Dendritic cell treated with granulocyte-macrophage colony-stimulating factor and Interleukin-4, amounts not matched to agents 40 ng/mL and 50 ng/mL, for 4 days (primary cell): ENCODE results near the gene GNG4.
"Not testable (repeated sequence)": the region's sequence is repeated elsewhere in the genome, so short reads cannot be mapped to it uniquely, and the experiment has no call there.

Experiments used
- H3K27ac Mint-ChIP-seq: one replicate; pipeline ENCODE4 v1.8.0; 2022; ENCODE audit warnings: mild to moderate bottlenecking, mixed read lengths
- H3K27me3 Mint-ChIP-seq: one replicate; pipeline ENCODE4 v1.8.0; 2022; ENCODE audit warnings: mild to moderate bottlenecking, mixed read lengths
- H3K36me3 Mint-ChIP-seq: one replicate; pipeline ENCODE4 v1.8.0; 2022; ENCODE audit warnings: low read depth, mixed read lengths
- H3K4me1 Mint-ChIP-seq: one replicate; pipeline ENCODE4 v1.8.0; 2022; ENCODE audit warnings: low read depth, mixed read lengths
- H3K4me3 Mint-ChIP-seq: one replicate; pipeline ENCODE4 v1.8.0; 2022; ENCODE audit warnings: mild to moderate bottlenecking, moderate library complexity, mixed read lengths
- H3K9me3 Mint-ChIP-seq: one replicate; pipeline ENCODE4 v1.8.0; 2022; ENCODE audit warnings: mixed read lengths
- intact Hi-C: fragments of 100-400 bp; cut with micrococcal nuclease; formaldehyde crosslinking; loops from one replicate; pipeline ENCODE4 v1.15.0; 2022

Gene GNG4

DNA sequence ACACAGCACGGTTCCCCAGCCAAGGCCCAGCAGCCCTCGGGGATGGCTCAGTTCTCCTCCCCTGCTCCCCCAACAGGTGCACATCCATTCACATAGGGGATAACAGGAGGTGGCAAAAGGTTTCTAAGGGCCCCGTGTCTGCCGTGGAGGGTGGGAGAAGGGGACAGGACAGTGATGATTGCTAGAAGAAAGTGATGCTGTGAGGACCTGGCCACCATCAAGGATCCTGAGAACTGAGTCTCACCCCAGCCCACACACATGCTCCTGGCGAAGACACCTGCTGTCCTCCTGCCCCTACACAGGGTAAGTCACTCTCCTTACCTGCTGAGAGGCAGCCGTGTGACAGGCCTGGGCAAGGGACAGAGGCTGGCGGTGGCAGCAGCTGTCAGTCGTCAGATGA is 54.5 kb downstream of the GNG4 start:
- Mint-ChIP-seq H3K27ac (no peak overlapping the region), H3K9me3 (no peaks in the 10 kb centered on the region), H3K36me3 (no peaks in the 10 kb centered on the region), H3K4me1 (peaks cover 5% of the 10 kb centered on the region), H3K27me3 (peaks cover 21% of the 10 kb centered on the region), H3K4me3 (no peak overlapping the region)
- intact Hi-C loops, result no loop called here

DNA sequence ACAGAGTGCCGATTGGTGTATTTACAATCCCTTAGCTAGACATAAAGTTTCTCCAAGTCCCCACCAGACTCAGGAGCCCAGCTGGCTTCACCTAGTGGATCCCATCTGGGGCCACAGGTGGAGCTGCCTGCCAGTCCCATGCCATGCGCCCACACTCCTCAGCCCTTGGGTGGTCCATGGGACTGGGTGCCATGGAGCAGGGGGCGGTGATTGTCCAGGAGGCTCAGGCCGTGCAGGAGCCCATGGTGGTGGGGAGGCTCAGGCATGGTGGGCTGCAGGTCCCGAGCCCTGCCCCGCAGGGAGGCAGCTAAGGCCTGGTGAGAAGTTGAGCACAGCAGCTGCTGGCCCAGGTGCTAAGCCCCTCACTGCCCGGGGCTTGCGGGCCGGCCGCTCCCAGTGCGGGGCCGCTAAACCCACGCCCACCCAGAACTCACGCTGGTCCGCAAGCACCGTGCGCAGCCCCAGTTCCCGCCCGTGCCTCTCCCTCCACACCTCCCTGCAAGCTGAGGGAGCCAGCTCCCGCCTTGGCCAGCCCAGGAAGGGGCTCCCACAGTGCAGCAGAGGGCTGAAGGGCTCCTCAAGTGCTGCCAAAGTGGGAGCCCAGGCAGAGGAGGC is 55.2 kb downstream of the GNG4 start:
- H3K9me3 Mint-ChIP-seq, H3K27ac Mint-ChIP-seq, H3K36me3 Mint-ChIP-seq, H3K4me1 Mint-ChIP-seq, H3K4me3 Mint-ChIP-seq, intact Hi-C loops: not testable (repeated sequence)
- H3K27me3 Mint-ChIP-seq, result peaks cover 21% of the 10 kb centered on the region

DNA sequence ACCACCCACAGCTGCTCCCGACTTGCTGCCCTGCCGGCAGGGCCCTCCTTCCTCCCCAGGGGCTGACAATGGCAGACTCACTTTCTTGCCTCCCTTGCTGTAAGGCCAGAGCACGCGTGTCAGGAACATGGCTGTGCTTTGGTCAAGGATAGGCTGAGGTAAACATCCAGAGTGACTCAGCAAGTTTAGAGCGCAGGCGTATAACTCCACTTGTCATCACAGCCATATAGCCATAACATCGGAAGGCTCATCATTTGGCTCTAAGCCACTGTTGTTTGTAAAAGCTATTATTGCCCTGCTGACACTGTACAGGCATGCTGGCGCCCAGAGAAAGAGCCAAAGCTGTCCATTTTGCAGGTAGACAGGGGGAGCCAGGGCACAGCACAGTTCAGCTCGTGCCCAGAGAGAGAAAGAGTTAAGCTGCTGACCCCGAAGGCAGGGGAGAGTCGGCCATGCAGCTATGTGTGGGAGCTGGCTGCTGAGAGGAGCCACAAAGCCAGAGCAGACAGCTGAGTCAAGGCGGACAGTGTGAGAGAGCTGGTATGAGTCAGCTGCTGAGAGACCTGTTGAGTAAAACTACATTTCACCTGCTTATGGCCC is 60.6 kb downstream of the GNG4 start:
- Mint-ChIP-seq H3K36me3 (no peaks in the 10 kb centered on the region), H3K27me3 (peaks cover 25% of the 10 kb centered on the region), H3K4me3 (no peak overlapping the region), H3K9me3 (peaks cover 9% of the 10 kb centered on the region), H3K4me1 (peaks cover 12% of the 10 kb centered on the region), H3K27ac (no peak overlapping the region)
- intact Hi-C loops, result no loop called here

DNA sequence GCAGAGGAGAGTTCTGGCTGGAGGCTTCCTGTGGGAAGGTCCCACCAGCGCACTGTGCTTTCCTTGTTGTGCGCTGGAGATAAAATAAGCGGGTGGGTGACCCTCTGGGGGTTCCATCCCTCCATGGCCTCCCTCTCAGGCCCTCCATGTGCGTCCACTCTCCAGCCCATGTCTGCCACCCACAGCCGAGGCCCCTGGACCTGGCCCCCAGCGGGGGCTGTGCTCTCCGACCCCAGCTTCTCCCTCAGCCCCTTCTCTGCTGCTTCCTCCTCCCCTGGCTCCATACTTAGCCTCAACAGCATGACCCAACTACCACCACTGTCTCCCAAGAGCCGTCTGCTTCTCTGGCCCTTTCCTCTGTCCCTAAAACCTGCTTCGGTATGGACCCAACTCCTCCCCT is 61.4 kb downstream of the GNG4 start:
- no peak overlapping the region for H3K4me3 Mint-ChIP-seq
- peaks cover 18% of the 10 kb centered on the region for H3K27me3 Mint-ChIP-seq
- no peaks in the 10 kb centered on the region for H3K36me3 Mint-ChIP-seq
- intact Hi-C loops, result no loop called here
- peaks cover 7% of the 10 kb centered on the region for H3K4me1 Mint-ChIP-seq
- no peak overlapping the region for H3K27ac Mint-ChIP-seq
- H3K9me3 Mint-ChIP-seq, result peaks cover 9% of the 10 kb centered on the region

DNA sequence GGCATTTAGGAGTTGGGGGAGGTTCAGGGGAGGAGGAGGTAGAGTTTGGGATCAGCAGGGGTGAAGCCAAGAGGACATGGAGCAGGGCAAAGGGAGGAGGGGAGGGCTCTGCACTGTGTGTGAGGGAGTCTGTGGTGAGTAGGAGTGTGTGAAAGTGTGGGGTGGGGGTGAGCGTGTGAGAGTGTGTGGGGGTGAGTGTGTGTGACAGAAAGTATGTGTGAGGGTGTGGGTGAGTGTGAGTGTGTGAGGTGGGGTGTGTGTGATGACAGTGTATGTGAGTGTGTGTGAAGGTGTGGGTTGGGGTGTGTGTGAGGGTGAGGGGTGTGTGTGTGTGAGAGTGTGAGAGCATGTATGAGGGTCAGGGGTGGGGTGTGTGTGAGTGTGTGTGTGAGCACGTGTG is 62.6 kb downstream of the GNG4 start:
- H3K27ac Mint-ChIP-seq, result no peak overlapping the region
- peaks cover 7% of the 10 kb centered on the region for H3K4me1 Mint-ChIP-seq
- no peaks in the 10 kb centered on the region for H3K36me3 Mint-ChIP-seq
- intact Hi-C loops, result no loop called here
- peaks cover 11% of the 10 kb centered on the region for H3K27me3 Mint-ChIP-seq
- peaks cover 9% of the 10 kb centered on the region for H3K9me3 Mint-ChIP-seq
- no peak overlapping the region for H3K4me3 Mint-ChIP-seq

DNA sequence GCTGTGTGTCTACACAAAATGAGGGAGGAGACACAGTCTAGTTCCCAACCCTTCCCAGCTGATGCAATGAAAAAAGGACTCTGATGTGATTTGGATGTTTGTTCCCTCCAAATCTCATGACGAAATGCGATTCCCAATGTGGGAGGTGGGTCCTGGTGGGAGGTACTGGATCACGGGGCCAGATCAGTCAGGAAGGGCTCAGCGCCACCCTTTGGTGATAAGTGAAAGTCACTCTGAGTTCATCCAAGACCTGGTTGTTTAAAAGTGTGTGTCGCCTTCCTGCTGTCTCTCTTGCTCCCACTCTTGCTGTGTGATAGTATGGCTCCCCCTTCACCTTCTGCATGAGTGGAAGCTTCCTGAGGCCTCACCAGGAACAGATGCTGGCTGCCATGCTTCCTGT is 63.2 kb downstream of the GNG4 start:
- Mint-ChIP-seq H3K27me3 (peaks cover 10% of the 10 kb centered on the region), H3K4me3 (no peak overlapping the region), H3K4me1 (peaks cover 7% of the 10 kb centered on the region), H3K9me3 (peaks cover 9% of the 10 kb centered on the region), H3K27ac (no peak overlapping the region), H3K36me3 (no peaks in the 10 kb centered on the region)
- intact Hi-C loops, result no loop called here

DNA sequence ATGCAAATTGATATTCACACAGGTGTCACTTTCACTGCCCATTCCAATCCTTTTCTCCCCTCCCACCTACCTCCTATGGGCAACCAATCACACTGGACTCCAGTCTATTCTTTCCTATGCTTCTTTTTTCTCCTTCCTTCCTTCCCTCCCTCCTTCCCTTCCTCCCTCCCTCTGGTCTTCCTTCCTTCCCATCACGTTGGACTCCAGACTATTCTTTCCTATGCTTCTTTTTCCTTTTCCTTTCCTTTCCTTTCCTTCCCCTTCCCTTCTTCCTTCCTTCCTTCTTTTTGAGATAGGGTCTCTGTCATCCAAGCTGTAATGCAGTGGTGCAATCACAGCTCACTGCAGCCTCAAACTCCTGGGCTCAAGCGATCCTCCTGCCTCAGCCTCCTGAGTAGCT is 64.6 kb downstream of the GNG4 start:
- Mint-ChIP-seq H3K4me3 (no peak overlapping the region), H3K36me3 (no peaks in the 10 kb centered on the region), H3K9me3 (peaks cover 9% of the 10 kb centered on the region), H3K4me1 (peaks cover 7% of the 10 kb centered on the region), H3K27ac (no peak overlapping the region), H3K27me3 (peaks cover 9% of the 10 kb centered on the region)
- intact Hi-C loops, result no loop called here

DNA sequence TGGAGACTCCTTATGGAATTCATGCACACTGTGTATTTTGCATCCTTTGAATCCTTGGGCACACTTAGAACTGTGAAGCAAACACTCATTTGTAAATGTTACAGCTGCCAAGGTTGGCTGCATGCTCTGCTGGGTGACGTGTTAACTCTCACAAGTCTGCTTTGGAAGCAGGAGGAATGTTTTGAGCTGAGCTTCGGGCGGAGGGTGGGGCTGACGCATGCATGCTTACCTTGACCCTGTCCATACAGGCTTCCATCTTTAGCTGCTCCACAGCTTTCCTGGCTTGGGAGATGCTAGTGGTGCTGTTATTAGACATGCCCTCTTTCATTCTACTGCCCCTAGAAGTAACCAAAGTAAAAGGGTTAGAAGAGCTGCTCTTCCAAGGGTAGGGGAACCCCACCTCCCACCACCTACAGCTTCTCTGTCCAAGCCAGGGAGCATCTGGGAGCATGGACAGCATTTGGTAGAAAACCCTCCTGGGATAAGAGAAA is 66.0 kb downstream of the GNG4 start:
- H3K4me1 Mint-ChIP-seq, result peaks cover 3% of the 10 kb centered on the region
- H3K27ac Mint-ChIP-seq, result no peak overlapping the region
- intact Hi-C loops, result no loop called here
- H3K4me3 Mint-ChIP-seq, result no peak overlapping the region
- peaks cover 5% of the 10 kb centered on the region for H3K9me3 Mint-ChIP-seq
- no peaks in the 10 kb centered on the region for H3K36me3 Mint-ChIP-seq
- peaks cover 8% of the 10 kb centered on the region for H3K27me3 Mint-ChIP-seq

DNA sequence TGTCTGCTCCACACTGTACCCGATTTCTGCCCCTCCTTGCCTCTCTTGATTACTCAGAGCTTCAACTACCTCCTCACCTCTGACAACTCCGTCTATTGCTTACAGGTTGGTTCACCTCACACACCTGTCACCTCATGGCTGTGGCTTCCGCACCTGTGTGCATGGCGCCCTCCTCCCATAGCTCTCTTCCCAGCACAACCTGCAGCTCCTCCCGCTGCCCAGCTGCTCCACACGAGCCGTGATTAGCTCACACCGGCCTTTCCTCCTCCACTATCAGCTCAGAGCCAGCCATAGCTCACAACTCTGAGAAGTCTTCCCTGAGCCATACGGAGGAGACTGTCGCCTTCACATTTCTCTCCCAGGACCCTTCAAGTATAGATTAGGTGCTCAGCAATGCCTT is 67.5 kb downstream of the GNG4 start:
- Mint-ChIP-seq H3K9me3 (no peaks in the 10 kb centered on the region), H3K27me3 (peaks cover 8% of the 10 kb centered on the region), H3K4me3 (no peak overlapping the region), H3K4me1 (peaks cover 7% of the 10 kb centered on the region), H3K27ac (no peak overlapping the region), H3K36me3 (no peaks in the 10 kb centered on the region)
- intact Hi-C loops, result no loop called here

DNA sequence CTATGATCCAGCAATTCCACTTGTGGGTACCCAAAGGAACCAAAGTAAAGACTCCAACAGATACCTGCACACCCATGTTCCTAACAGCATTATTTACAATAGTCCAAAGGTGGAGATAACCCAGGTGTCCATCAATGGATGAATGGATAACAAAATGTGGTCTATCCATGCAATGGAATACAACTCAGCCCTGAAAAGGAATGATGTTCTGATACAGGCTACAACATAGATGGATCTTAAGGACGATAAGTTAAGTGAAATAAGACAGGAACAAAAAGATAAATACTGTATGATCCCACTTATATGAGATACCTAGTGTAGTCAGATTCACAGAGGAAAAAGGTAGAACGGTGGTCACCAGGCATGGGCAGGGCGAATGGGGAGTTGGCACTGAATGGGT is 69.7 kb downstream of the GNG4 start:
- Mint-ChIP-seq H3K4me3 (no peak overlapping the region), H3K27me3 (no peaks in the 10 kb centered on the region), H3K36me3 (no peaks in the 10 kb centered on the region), H3K9me3 (no peaks in the 10 kb centered on the region), H3K27ac (no peak overlapping the region), H3K4me1 (peaks cover 7% of the 10 kb centered on the region)
- intact Hi-C loops, result no loop called here

DNA sequence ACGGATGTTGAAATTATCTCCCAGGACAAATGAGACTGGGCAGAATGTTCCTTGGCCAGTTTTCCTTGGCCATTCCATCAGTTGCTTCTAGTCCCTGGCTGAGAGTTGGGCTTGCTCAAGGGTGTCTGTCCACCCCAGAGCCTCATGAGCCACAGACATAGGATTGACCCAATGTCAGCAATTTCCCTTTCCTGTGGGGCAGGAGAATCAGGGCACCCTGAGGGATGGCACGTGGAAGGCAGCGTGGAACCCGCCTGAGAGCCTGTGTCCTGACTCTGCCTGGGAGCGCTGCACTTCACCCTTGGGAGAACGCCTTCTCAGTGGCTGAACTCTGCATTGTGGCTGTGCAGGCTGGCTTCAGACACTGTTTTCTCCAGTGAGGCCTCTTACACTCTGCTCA is 74.0 kb downstream of the GNG4 start:
- Mint-ChIP-seq H3K4me3 (no peak overlapping the region), H3K9me3 (no peaks in the 10 kb centered on the region), H3K4me1 (peaks cover 7% of the 10 kb centered on the region), H3K27me3 (no peaks in the 10 kb centered on the region), H3K27ac (no peak overlapping the region), H3K36me3 (no peaks in the 10 kb centered on the region)
- intact Hi-C loops, result no loop called here

DNA sequence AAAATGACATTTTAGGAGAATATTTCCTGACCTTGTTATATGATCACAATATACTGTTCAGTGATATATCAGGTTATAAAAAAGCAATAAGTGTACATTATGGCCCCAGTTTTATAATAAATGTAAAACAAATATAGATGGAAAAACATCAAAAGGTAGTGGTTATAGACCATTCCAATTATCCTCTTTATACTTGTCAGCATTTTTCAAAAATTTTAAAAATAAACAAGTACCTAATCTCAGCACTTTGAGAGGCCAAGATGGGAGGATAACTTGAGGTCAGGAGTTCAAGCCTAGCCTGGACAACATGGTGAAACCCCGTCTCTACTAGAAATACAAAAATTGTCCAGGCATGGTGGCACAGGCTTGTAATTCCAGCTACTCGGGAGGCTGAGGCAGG is 75.7 kb downstream of the GNG4 start:
- Mint-ChIP-seq H3K27ac (no peak overlapping the region), H3K4me1 (peaks cover 13% of the 10 kb centered on the region), H3K9me3 (no peaks in the 10 kb centered on the region), H3K4me3 (no peak overlapping the region), H3K36me3 (no peaks in the 10 kb centered on the region), H3K27me3 (no peaks in the 10 kb centered on the region)
- intact Hi-C loops, result no loop called here

DNA sequence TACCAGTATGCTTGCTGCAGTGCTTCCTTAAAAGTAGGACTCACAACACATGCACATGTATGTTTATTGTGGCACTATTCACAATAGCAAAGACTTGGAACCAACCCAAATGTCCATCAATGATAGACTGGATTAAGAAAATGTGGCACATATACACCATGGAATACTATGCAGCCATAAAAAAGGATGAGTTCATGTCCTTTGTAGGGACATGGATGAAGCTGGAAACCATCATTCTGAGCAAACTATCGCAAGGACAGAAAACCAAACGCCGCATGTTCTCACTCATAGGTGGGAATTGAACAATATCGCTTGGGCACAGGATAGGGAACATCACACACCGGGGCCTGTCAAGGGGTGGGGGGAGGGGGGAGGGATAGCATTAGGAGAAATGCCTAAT is 76.6 kb downstream of the GNG4 start:
- H3K4me1 Mint-ChIP-seq, result peaks cover 21% of the 10 kb centered on the region

DNA sequence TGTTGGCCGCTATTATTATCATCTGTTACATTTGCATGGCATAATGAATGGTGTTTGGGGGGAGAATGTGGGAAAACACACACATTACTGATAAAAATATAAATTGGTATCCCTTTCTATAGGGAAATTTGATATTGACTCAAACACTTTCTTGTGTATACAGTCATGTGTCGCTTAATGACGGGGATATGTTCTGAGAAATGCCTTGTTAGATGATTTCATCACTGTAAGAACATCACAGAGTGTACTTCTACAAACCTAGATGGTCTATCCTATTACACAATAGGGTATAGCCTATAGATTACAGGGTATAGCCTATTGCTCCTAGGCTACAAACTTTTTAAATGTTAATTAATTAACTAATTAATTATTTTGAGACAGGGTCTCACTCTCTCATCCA is 78.1 kb downstream of the GNG4 start:
- H3K36me3 Mint-ChIP-seq, result no peaks in the 10 kb centered on the region
- H3K9me3 Mint-ChIP-seq, result no peaks in the 10 kb centered on the region
- no peak overlapping the region for H3K4me3 Mint-ChIP-seq
- no peak overlapping the region for H3K27ac Mint-ChIP-seq
- intact Hi-C loops, result no loop called here
- H3K27me3 Mint-ChIP-seq, result no peaks in the 10 kb centered on the region
- H3K4me1 Mint-ChIP-seq, result peaks cover 24% of the 10 kb centered on the region

More for the DNA sequence above, 76.6 kb downstream of the GNG4 start:
- H3K36me3 Mint-ChIP-seq, H3K4me3 Mint-ChIP-seq, H3K9me3 Mint-ChIP-seq, intact Hi-C loops, H3K27me3 Mint-ChIP-seq, H3K27ac Mint-ChIP-seq: not testable (repeated sequence)
